ENCODE measurements around the gene SGMS2. TPM values are rescaled to one million over a fixed set of nuclear protein-coding genes. Genes with fewer than 3 reads are reported as not detected.

The SGMS2 gene
- total and polyA plus RNA-seq, 2 of the 4 experiments (the other 2 are of a cell fraction), result 13.4 to 37.5 TPM

GRCh38 chr4:107939307-107939706 is 114.6 kb downstream of the SGMS2 start:
- Histone ChIP-seq H3K79me1 (ENCODE audit: low read depth in 1 of 2, low read length in 2 of 2) (no peaks in the 10 kb centered on the region), H3K14ac (replicated peaks; ENCODE audit: low read depth, low read length) (no peak overlapping the region), H3K4ac (ENCODE audit: low read depth, low read length) (no peak overlapping the region), H3K56ac (ENCODE audit: extremely low read depth, insufficient read depth, low read length) (no peak overlapping the region), H3K9ac (ENCODE audit: low read depth, low read length) (no peak overlapping the region), H2AK9ac (replicated peaks; ENCODE audit: low read depth, low read length, poor library complexity) (no peak overlapping the region), H4K91ac (ENCODE audit: insufficient read depth, low read depth, low read length) (no peak overlapping the region), H4K20me1 (ENCODE audit: insufficient read depth, low read length) (no peaks in the 10 kb centered on the region), H3K36me3 (ENCODE audit: control insufficient read depth, insufficient read depth, low read length) (no peaks in the 10 kb centered on the region), H3K18ac (ENCODE audit: low read depth, low read length) (no peak overlapping the region), H2AFZ (replicated peaks; ENCODE audit: low read length, poor library complexity) (no peak overlapping the region), H2BK5ac (ENCODE audit: low read depth, low read length, poor library complexity, severe bottlenecking) (no peak overlapping the region), H3K23ac (ENCODE audit: low read depth, low read length) (no peak overlapping the region), H3K27me3 (ENCODE audit: control insufficient read depth, insufficient read depth, low read length) (no peaks in the 10 kb centered on the region), H3K4me1 (ENCODE audit: control insufficient read depth, insufficient read depth, low read length) (no peaks in the 10 kb centered on the region), H2BK15ac (ENCODE audit: low read depth, low read length) (no peak overlapping the region), H3K27ac (ENCODE audit: insufficient read depth, low read length) (no peak overlapping the region), H2BK120ac (ENCODE audit: low read depth, low read length) (no peak overlapping the region), H3K9me3 (ENCODE audit: control insufficient read depth, insufficient read depth, low read length) (no peaks in the 10 kb centered on the region), H4K5ac (ENCODE audit: low read depth, low read length) (no peak overlapping the region), H3K4me2 (ENCODE audit: low read depth, low read length) (no peak overlapping the region), H2AK5ac (ENCODE audit: low read depth, low read length) (no peak overlapping the region), H4K8ac (ENCODE audit: low read depth in 2 of 2, low read length in 2 of 2) (no peak overlapping the region), H3K4me3 (ENCODE audit: insufficient read depth, low read depth, low read length) (no peak overlapping the region), H2BK20ac (ENCODE audit: low read depth, low read length) (no peak overlapping the region), H3K9me1 (ENCODE audit: insufficient read depth, low read length) (no peaks in the 10 kb centered on the region)
- intact Hi-C loops (cut with micrococcal nuclease) (loop anchor here (10.0 kb wide), 1 partner anchor 635 kb away; no protein-coding TSS in a partner anchor), in situ Hi-C loops (cut with MboI; ENCODE audit: low sequenced_read_pairs) (no loop called here), dilution Hi-C loops (cut with HindIII; ENCODE audit: low sequenced_read_pairs, unreplicated experiment) (no loop called here)
- BruUV-seq (replicated peaks), result no TSS peak
- no CpG with 5 or more reads among the region's 1 CpG for WGBS, 2 experiments (ENCODE audit: extremely low coverage in 2 of 2, insufficient read length in 1 of 2)
- ChIA-PET POLR2A (ENCODE audit: unreplicated experiment) (no interaction called here), CTCF (no interaction called here)
- ATAC-seq (ENCODE audit: low read depth) (peak; percentile 75), DNase-seq (peak; percentile 56)
- TF ChIP-seq CEBPB (IDR thresholded peaks at IDR 0.05; ENCODE audit: low read depth, low read length) (no peak), RFX5 (IDR thresholded peaks at IDR 0.05; ENCODE audit: low read depth, low read length) (no peak), MXI1 (IDR thresholded peaks at IDR 0.05; ENCODE audit: borderline replicate concordance, low read depth, low read length) (no peak), CHD1 (IDR thresholded peaks at IDR 0.05; ENCODE audit: low read depth, low read length) (no peak), USF2 (IDR thresholded peaks at IDR 0.05; ENCODE audit: low read depth, low read length) (no peak), MAFK (IDR thresholded peaks at IDR 0.05; ENCODE audit: low read depth, low read length) (no peak), POLR2A (IDR thresholded peaks at IDR 0.05; ENCODE audit: low read depth, low read length) (no peak), RAD21 (IDR thresholded peaks at IDR 0.05; ENCODE audit: low read length) (no peak), ELK1 (IDR thresholded peaks at IDR 0.05; ENCODE audit: borderline replicate concordance, low read depth, low read length) (no peak), MAZ (IDR thresholded peaks at IDR 0.05; ENCODE audit: borderline replicate concordance, low read depth, low read length) (no peak), SMC3 (IDR thresholded peaks at IDR 0.05; ENCODE audit: low read depth, low read length) (no peak), BHLHE40 (IDR thresholded peaks at IDR 0.05; ENCODE audit: low read depth, low read length) (no peak), CTCF (conservative IDR thresholded peaks at IDR 0.05; ENCODE audit: low read depth, low read length) (no peak), FOS (IDR thresholded peaks at IDR 0.05; ENCODE audit: low read depth, low read length) (no peak)
